HCT116 (cell line): ENCODE measurements around the gene CTTNBP2NL.

ENCODE experiments used
- EZH2 ChIP-seq: fragments of 200-600 bp; sonication (generic); IDR thresholded peaks from 2 replicates; pipeline ENCODE4 v1.6.1; 2017; ENCODE audit warnings: antibody characterized with exemption, mixed run types
- EZH2phosphoT487 ChIP-seq: fragments of 200-600 bp; IDR thresholded peaks from 2 replicates; pipeline ENCODE4 v1.6.1; 2018; ENCODE audit warnings: antibody characterized with exemption, borderline replicate concordance
- POLR2A ChIP-seq: IDR thresholded peaks from 2 replicates; pipeline ENCODE4 v1.7.0; 2011; ENCODE audit warnings: borderline replicate concordance; ENCODE audit not compliant: insufficient read depth, insufficient read length; ENCODE audit errors: extremely low read depth
- POLR2AphosphoS5 ChIP-seq: IDR thresholded peaks from 2 replicates; pipeline ENCODE4 v1.6.1; 2011; ENCODE audit warnings: mild to moderate bottlenecking, low read depth, low read length, moderate library complexity
- RAD21 ChIP-seq: IDR thresholded peaks from 2 replicates; pipeline ENCODE4 v1.6.1; 2012; ENCODE audit warnings: low read depth, mild to moderate bottlenecking
- SIN3A ChIP-seq: IDR thresholded peaks from 2 replicates; pipeline ENCODE4 v1.6.1; 2012; ENCODE audit warnings: low read depth
- TCF7L2 ChIP-seq: IDR thresholded peaks from 2 replicates; pipeline ENCODE4 v1.7.0; 2011; ENCODE audit warnings: borderline replicate concordance, inconsistent platforms; ENCODE audit not compliant: insufficient read depth, insufficient read length; ENCODE audit errors: extremely low read depth
- YY1 ChIP-seq: IDR thresholded peaks from 2 replicates; pipeline ENCODE4 v1.6.1; 2011; ENCODE audit warnings: low read length, low read depth, moderate library complexity, mild to moderate bottlenecking; ENCODE audit not compliant: insufficient replicate concordance; ENCODE audit errors: extremely low read depth
- ZNF274 ChIP-seq: fragments of 200-500 bp; sonication (Bioruptor generic); IDR thresholded peaks from 2 replicates; pipeline ENCODE4 v1.6.1; 2014; ENCODE audit warnings: mild to moderate bottlenecking, low read depth, low read length, inconsistent platforms
- TF ChIP-seq, protein P1 (sequence below), 3 experiments: fragments of 200-600 bp in 1 of 3; sonication (generic) in 1 of 3; IDR thresholded peaks in 2 of 3; conservative IDR thresholded peaks in 1 of 3; 2 replicates each; pipeline ENCODE4 v1.5.1; 2012 to 2017; ENCODE audit warnings: low read depth in 2 of 3, low read length in 2 of 3, antibody characterized with exemption in 1 of 3, borderline replicate concordance in 1 of 3, control low read depth in 1 of 3, mild to moderate bottlenecking in 1 of 3, mixed read lengths in 1 of 3, mixed run types in 1 of 3, moderate library complexity in 1 of 3; ENCODE audit not compliant: insufficient read depth in 1 of 3
- TF ChIP-seq, protein P2 (sequence below): IDR thresholded peaks from 2 replicates; pipeline ENCODE4 v1.6.1; 2011; ENCODE audit warnings: mild to moderate bottlenecking, low read length, moderate library complexity; ENCODE audit not compliant: insufficient replicate concordance; ENCODE audit errors: extremely low read depth
- TF ChIP-seq, protein P3 (sequence below): IDR thresholded peaks from 2 replicates; pipeline ENCODE4 v1.6.1; 2012
- TF ChIP-seq, protein P4 (sequence below): IDR thresholded peaks from 2 replicates; pipeline ENCODE4 v1.6.1; 2012; ENCODE audit warnings: low read depth
- TF ChIP-seq, protein P5 (sequence below): IDR thresholded peaks from 2 replicates; pipeline ENCODE4 v1.6.1; 2012

DNA sequence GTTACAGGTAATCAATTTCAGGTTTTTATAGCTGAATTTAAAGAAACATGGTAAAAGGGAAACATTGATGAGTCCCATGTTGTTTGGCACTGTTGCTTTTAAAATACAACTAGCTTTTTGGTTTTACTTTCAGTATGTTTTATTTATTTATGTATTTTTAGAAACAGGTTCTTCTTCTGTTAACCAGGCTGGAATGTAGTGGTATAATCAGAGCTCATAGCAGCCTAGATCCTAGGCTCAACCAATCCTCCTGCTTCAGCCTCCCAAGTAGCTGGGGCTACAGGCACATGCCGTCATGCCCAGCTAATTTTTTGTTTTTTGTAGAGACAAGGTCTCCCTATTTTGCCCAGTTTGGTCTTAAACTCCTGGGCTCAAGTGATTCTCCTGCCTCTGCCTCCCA, 50.4 kb downstream of the CTTNBP2NL start:
- TF ChIP-seq, protein P1, sequence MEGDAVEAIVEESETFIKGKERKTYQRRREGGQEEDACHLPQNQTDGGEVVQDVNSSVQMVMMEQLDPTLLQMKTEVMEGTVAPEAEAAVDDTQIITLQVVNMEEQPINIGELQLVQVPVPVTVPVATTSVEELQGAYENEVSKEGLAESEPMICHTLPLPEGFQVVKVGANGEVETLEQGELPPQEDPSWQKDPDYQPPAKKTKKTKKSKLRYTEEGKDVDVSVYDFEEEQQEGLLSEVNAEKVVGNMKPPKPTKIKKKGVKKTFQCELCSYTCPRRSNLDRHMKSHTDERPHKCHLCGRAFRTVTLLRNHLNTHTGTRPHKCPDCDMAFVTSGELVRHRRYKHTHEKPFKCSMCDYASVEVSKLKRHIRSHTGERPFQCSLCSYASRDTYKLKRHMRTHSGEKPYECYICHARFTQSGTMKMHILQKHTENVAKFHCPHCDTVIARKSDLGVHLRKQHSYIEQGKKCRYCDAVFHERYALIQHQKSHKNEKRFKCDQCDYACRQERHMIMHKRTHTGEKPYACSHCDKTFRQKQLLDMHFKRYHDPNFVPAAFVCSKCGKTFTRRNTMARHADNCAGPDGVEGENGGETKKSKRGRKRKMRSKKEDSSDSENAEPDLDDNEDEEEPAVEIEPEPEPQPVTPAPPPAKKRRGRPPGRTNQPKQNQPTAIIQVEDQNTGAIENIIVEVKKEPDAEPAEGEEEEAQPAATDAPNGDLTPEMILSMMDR (IDR thresholded peaks at IDR 0.05 in 2 of 3, conservative IDR thresholded peaks at IDR 0.05 in 1 of 3; ENCODE audit: borderline replicate concordance in 1 of 3, insufficient read depth in 1 of 3, low read depth in 2 of 3, low read length in 2 of 3): no peak
- TF ChIP-seq POLR2A (no peak), POLR2AphosphoS5 (no peak), EZH2 (no peak), SIN3A (no peak), ZNF274 (no peak), TCF7L2 (no peak), RAD21 (no peak), EZH2phosphoT487 (no peak), YY1 (no peak)
- TF ChIP-seq, protein P2, sequence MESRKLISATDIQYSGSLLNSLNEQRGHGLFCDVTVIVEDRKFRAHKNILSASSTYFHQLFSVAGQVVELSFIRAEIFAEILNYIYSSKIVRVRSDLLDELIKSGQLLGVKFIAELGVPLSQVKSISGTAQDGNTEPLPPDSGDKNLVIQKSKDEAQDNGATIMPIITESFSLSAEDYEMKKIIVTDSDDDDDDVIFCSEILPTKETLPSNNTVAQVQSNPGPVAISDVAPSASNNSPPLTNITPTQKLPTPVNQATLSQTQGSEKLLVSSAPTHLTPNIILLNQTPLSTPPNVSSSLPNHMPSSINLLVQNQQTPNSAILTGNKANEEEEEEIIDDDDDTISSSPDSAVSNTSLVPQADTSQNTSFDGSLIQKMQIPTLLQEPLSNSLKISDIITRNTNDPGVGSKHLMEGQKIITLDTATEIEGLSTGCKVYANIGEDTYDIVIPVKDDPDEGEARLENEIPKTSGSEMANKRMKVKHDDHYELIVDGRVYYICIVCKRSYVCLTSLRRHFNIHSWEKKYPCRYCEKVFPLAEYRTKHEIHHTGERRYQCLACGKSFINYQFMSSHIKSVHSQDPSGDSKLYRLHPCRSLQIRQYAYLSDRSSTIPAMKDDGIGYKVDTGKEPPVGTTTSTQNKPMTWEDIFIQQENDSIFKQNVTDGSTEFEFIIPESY: no peak
- TF ChIP-seq, protein P3, sequence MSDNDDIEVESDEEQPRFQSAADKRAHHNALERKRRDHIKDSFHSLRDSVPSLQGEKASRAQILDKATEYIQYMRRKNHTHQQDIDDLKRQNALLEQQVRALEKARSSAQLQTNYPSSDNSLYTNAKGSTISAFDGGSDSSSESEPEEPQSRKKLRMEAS: no peak
- TF ChIP-seq, protein P4, sequence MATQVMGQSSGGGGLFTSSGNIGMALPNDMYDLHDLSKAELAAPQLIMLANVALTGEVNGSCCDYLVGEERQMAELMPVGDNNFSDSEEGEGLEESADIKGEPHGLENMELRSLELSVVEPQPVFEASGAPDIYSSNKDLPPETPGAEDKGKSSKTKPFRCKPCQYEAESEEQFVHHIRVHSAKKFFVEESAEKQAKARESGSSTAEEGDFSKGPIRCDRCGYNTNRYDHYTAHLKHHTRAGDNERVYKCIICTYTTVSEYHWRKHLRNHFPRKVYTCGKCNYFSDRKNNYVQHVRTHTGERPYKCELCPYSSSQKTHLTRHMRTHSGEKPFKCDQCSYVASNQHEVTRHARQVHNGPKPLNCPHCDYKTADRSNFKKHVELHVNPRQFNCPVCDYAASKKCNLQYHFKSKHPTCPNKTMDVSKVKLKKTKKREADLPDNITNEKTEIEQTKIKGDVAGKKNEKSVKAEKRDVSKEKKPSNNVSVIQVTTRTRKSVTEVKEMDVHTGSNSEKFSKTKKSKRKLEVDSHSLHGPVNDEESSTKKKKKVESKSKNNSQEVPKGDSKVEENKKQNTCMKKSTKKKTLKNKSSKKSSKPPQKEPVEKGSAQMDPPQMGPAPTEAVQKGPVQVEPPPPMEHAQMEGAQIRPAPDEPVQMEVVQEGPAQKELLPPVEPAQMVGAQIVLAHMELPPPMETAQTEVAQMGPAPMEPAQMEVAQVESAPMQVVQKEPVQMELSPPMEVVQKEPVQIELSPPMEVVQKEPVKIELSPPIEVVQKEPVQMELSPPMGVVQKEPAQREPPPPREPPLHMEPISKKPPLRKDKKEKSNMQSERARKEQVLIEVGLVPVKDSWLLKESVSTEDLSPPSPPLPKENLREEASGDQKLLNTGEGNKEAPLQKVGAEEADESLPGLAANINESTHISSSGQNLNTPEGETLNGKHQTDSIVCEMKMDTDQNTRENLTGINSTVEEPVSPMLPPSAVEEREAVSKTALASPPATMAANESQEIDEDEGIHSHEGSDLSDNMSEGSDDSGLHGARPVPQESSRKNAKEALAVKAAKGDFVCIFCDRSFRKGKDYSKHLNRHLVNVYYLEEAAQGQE: no peak
- TF ChIP-seq, protein P5, sequence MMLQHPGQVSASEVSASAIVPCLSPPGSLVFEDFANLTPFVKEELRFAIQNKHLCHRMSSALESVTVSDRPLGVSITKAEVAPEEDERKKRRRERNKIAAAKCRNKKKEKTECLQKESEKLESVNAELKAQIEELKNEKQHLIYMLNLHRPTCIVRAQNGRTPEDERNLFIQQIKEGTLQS: no peak
